NCI-H1105 treated with DMSO at 0.1 percent for 48 hours (cell line): ENCODE data around the gene SERTM1.

Experiments
- DNase-seq: peaks from one replicate; lab custom pipeline; 2025; lab: John Stamatoyannopoulos, UW

SERTM1 gene

GRCh38 chr13:36712290-36712689, 38.5 kb downstream of the SERTM1 start:
- no peak for DNase-seq

- no peak for DNase-seq
Measured at GRCh38 chr13:36712770-36713169, 39.0 kb downstream of the SERTM1 start.

- DNase-seq = no peak
Measured at GRCh38 chr13:36713887-36714286, 40.1 kb downstream of the SERTM1 start.

GRCh38 chr13:36715841-36716240, 42.0 kb downstream of the SERTM1 start:
- DNase-seq = no peak

GRCh38 chr13:36717017-36717416, 43.2 kb downstream of the SERTM1 start:
- DNase-seq = no peak

DNA sequence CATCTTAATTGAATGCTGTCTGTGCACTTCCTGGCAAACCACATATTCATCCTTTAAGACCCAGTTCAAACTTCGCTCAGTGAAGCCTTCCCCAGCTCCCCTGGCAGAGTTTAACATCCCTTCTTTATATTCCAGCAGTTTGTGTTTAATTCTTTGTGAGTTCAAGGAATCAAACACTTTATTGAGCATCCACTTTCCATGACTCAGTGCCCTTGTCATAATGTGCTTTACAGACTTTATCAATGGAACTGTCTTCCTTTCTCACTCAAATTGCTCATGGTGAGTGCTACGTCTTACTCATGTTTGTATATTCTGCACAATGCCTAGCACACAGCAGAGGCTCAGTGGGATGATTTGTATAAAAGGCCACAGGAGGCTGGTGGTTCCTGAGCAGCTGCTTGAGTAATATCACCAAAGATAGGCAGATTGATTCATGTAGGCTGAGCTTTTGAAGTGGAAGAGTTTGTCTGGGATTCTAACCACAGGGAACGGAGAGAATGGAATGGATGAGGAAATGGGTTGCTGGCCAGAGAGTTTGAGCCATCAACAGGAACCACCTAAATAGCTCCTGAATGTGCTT, 44.2 kb downstream of the SERTM1 start:
- no peak for DNase-seq

- DNase-seq = no peak
Measured at GRCh38 chr13:36718686-36719085, 44.9 kb downstream of the SERTM1 start.

- no peak for DNase-seq
Measured at GRCh38 chr13:36724141-36724540, 50.3 kb downstream of the SERTM1 start.

GRCh38 chr13:36725936-36726335, 52.1 kb downstream of the SERTM1 start:
- no peak for DNase-seq

- DNase-seq = no peak
Measured at GRCh38 chr13:36728006-36728405, 54.2 kb downstream of the SERTM1 start.

GRCh38 chr13:36736119-36736726, 62.4 kb downstream of the SERTM1 start:
- DNase-seq = peak; percentile 52

DNA sequence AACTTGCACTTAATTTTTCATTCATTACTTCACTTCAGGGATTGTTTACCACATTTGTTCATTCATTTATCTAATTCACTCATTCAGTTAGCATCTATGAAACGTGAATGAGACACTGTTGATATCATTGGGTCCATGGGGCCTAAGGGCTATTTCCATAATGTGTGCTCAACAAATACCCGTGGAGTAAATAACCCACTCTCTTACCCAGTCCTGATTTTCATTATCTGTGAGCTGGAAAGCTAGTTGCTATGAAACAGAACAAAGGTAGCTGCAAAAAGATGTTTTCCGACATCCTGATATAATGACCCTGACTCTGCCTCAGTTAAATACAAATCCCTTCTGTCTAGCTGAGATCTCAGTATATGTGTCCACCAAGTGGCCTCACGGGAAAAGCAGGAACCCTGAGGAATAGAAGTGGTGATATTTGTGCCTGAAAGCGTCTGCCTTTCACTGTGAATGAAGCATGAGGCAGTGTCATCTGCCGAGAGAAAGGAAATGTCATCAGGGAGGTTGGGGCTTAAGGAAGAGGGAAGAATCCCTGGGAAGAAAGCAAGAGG, 63.8 kb downstream of the SERTM1 start:
- no peak for DNase-seq

DNA sequence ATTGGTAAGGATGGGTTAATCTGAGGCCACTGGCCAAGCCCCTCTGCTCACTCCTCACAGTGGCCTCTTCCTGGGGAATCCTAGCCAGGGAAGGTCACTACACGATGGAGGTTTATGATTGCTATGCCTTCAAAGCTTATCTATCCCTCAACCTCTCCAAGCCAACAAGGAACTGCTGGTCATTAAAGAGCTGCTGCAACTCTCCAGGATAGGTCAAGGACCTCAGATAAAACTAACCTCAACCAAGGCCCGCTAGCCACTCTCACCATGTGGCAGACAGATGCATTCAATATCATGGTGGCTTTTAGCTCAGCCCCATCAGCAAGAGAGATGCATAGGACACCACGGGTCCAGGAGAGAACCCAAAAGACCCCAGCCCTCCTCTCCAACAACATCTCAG, 71.6 kb downstream of the SERTM1 start:
- no peak for DNase-seq

GRCh38 chr13:36746051-36746450, 72.2 kb downstream of the SERTM1 start:
- DNase-seq = no peak
